ENCODE measurements around the gene ATP11B.
A peak's percentile ranks its signal among the peaks of the same experiment; 100 is the strongest.

Gene ATP11B

DNA sequence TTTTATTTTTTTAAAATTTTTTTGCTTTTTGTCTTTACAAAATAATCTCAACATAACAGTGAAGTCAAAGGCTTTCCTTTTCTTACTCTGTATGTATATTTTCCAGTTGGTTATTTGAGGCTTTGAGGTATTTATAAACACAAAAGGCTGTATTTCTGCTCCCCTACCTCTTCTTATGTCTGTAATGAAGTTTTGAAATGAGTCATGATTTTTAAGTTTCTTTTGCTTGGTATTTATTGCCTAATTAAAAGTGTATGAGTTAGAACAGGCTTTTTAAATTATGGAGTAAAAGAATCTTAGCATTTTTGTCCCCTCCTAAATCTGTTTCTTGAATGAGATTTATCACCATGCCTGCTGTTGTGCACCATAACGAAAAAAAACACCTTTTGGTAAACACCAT lies 121.0 kb downstream of the ATP11B start:
- no peak for DNase-seq

- DNase-seq = no peak
These were observed 123.8 kb downstream of the ATP11B start for GRCh38 chr3:182917134-182917533.

- DNase-seq = no peak
These were observed 126.6 kb downstream of the ATP11B start for GRCh38 chr3:182919866-182920357.

DNA sequence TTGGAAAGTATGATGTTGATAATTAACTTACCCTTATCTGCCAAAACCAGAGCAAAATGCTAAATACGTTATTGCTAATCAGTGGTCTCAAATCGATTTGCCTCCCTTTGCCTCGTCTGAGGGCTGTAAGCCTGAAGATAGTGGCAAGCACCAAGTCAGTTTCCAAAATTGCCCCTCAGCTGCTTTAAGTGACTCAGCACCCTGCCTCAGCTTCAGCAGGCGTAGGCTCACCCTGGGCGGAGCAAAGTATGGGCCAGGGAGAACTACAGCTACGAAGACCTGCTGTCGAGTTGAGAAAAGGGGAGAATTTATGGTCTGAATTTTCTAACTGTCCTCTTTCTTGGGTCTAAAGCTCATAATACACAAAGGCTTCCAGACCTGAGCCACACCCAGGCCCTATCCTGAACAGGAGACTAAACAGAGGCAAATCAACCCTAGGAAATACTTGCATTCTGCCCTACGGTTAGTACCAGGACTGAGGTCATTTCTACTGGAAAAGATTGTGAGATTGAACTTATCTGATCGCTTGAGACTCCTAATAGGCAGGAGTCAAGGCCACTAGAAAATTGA lies 127.3 kb downstream of the ATP11B start:
- no peak for DNase-seq

- no peak for DNase-seq
These were observed 128.5 kb downstream of the ATP11B start for GRCh38 chr3:182921665-182922355.

DNA sequence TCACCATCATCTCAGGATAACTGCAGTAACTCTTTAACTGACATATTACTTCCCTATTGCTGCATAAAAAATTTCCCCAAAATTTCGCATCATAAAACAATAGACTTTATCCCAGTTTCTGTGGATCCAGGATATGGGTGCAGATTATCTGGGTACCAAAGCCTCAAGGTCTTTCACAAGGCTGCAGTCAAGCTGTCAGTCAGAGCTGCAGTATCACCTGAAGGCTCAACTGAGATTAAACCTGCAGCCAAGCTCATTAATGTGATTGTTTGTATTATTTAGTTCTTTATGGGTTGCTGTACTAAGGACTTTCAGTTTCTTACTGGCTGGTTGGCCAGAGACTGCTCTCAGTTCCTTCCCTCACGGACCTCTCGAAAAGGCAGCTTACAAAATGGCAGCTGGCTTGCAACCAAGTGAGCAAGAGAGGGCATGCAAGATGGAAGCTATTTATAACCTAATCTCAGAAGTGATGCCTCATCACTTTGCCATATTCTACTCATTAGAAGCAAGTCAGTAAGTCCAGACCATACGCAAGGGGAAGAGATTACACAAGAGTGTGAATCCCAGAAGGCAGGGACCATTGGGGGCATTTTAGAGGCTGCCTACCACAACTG lies 132.1 kb downstream of the ATP11B start:
- no peak for DNase-seq

DNA sequence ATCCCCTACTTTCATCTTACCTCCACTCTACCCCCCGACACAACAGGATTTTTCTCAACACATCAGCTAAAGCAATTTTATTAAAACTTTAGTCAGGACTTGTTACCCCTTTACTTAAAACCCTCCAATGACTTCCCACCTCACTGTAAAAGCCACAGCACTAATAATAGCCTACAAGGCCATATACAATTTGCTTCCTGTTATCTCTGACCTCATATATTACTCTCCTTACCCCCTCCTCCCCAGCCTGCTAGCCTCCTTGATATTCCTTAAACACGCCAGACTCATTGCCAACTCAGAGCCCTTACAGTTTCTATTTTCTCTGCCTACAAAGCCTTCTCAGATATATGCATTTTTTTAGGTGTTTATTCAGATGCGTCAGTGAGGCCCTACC lies 132.6 kb downstream of the ATP11B start:
- no peak for DNase-seq

- no peak for DNase-seq
These were observed 142.5 kb downstream of the ATP11B start for GRCh38 chr3:182935803-182936202.

DNA sequence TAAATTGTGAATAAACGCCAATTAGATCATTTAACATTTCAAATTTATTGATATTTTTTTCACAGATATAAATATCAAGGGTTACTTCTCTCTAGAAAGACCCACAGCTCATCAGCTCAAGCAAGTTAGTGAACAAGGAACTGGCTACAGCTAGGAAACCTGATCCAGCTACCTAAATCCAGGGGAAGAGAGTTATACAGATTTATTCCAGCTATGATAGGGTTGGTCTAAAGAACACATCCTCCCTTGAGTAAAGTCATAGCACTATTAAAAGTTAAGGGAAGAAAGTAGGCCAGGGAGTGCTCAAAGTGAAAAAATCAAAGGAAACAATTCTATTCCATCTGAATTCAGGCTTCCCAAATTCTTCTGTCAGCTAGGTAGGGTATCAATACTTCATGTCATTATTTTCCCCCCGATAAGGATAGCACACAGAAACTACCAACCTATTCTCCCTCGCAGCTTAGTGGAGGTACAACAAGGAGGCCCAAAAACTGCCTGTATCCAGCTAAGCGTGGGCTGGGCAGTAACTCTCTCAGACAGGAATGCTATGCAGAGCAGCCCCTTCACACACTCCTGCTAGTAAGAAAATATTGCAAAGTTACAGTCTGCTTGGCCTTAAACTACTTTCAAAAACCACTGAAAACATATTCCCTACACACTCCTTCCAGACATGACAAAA lies 143.1 kb downstream of the ATP11B start:
- no peak for DNase-seq

DNA sequence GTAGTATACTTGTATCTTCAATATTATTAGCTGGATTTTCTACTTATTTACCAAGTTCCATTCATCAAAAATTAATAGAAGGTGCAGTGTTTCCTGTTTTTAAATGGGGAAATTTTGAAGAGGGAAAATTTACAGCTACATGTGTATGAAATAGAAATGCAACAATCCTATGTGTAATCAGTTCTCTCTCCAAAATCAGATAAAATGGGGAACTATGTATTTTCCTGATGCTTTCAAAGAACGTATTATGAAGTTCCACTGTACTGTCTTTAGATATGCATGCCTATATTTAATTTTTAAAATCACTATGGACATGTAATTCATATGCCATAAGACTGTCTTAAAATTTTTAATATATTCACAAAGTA lies 143.6 kb downstream of the ATP11B start:
- no peak for DNase-seq

DNA sequence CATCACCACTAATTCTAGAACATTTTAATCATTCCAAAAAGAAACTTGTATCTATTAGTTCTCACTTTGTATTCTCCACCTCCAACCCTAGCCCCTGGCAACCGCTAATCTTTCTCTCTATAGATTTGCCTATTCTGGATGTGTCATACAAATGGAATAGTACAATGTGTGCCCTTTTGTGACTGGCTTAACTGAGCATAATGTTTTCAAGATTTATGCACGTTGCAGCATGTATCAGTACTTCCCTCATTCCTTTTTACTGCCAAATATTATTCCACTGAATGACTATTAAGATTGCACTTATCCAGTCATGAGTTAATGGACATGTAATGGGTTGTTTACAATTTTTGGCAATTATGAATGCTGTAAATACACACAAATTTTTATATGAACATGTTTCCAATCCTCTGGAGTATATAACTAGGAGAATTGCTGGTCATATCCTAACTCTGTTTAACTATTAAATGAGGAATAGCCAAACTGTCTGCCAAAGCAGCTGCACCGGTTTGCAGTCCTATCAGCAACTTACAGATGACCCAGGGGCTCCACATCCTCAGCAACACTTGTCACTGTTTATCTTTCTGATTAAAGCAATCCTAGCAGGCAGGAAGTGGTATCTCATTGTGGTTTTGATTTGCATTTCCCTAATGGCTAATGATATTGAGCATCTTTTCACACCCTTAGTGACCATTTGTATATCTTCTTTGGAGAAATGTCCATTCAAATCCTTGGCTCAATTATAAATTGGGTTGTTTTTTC lies 144.2 kb downstream of the ATP11B start:
- peak; percentile 60 for DNase-seq

- no peak for DNase-seq
These were observed 147.0 kb downstream of the ATP11B start for GRCh38 chr3:182940266-182940808.

DNA sequence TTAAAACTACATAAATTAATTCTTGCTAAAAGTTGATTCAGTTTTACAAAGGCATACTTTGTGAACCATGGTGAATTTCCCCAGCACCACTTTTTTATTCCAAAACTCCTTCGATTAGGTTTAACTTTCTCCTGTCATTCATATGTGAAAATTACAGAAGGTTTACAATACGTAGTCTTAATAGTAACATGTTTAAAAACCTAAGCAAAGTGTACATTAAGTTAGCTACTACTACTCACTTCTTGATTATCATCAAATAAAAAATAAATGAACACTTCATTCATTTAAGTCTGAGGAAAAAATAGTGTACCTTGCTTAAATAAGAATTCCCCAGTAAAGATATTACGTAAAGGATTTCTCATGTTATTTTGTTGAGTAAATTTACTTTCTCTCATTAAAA lies 148.4 kb downstream of the ATP11B start:
- DNase-seq = no peak

DNA sequence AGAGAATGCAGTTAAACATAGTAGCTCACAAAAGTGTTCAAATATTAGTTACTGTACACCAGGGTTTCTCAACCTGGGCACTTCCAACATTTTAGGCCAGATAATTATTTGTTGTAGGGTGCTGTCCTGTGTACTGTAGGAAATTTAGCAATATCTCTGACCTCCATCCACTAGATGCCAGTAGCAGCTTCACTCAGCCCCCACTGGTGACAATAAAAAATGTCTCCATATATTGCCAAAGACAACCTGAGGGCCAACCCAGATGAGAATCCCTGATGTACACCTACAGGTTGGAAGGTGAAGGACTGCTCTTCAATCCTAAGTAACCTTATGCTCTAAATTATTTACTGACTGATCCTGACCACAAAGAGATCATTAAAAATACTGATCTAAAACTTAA lies 154.6 kb downstream of the ATP11B start:
- no peak for DNase-seq

GRCh38 chr3:182948305-182948704 lies 155.0 kb downstream of the ATP11B start:
- DNase-seq = no peak

DNA sequence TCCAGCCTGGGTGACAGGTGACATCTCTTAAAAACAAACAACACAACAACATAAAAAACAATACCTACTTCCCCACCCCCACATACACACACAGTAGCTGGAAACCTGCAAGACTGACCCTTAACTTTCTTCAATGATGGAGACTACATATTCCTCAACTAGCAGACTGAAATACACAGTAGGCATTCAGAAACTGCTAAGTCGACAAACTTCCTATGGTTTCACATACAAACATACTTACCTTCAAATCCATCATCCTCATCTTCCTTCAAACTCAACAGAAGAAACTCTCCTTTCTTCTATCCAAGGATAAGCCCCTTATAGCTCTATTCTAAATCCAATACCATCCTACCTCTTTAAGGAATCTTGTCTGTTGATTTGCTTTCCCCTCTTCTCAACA lies 156.4 kb downstream of the ATP11B start:
- no peak for DNase-seq

- no peak for DNase-seq
These were observed 161.4 kb downstream of the ATP11B start for GRCh38 chr3:182954553-182955235.

DNA sequence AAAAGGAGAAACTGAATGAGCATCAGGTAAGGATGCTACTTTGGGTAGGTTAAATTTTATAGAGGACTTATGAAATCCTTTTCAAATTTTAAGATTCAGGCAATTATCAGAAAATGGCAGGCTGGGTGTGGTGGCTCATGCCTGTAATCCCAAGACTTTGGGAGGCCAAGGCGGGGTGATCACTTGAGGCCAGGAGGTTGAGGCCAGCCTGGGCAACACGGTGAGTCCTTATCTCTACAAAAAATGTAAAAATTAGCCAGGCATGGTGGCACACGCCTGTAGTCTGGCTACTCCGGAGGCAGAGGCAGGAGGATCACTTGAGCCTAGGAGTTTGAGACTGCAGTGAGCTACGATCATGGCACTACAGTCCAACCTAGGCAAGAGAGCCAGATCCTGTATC lies 163.9 kb downstream of the ATP11B start:
- DNase-seq = no peak

DNA sequence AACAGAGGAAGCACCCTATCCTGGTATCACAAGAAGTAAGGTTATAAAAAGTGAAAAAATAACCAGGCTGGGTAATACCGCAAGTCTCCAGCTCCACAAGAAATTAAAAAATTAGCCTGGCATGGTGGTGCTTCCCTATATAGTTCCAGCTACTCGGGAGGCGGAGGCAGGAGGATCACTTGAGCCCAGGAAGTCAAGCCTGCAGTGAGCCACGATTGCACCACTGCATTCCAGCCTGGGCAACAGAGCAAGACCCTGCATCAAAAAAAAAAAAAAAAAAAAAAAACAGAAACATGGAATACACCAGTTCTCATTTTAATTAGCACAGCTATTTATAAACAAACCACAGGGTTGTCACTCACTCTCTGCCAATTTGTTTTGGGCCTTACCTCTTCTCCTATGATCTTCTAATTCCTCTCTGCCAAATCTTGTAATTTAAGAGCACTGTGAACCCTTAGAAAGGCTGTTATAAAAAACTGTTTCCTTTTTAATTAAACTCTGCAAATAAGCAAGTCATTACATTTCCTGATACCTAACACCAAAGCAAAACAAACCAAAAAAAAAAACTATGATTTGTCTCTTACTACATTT lies 164.5 kb downstream of the ATP11B start:
- no peak for DNase-seq

GRCh38 chr3:182959474-182960350 lies 166.4 kb downstream of the ATP11B start:
- DNase-seq = no peak

DNA sequence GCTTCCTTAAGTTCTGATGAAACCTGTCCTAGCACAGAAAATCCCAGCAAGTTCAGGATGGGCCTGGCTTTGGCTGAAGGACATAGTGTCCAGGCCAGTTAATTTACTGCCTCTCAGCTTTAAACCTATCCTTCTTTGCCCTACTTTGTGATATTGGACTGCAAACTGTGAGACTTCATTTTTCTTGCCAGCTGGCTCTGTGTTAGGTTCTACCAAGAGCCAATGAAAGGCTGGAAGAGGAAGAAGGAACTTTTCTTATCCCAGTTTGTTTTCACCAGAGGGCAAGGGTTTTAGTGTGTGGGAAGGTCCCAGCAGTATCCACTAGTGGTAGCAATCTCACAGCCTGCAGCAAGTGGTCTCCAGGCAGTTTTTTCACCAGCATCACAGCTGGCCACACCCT lies 168.9 kb downstream of the ATP11B start:
- DNase-seq = no peak

All from DMS153 (cell line).